MCF 10A (cell line): Measurements from ENCODE around the gene NEU1. TPM values are rescaled to one million over a fixed set of nuclear protein-coding genes. Genes with fewer than 3 reads are reported as not detected.
A peak's percentile ranks its signal among the peaks of the same experiment; 100 is the strongest.
"Not testable (repeated sequence)": the region's sequence is repeated elsewhere in the genome, so short reads cannot be mapped to it uniquely, and the experiment has no call there.

Experiments
- BruUV-seq: library from RNA; stranded (reverse); fragments of 400-500 nt; replicated peaks from 2 replicates; lab custom pipeline; 2021; lab: Mats Ljungman, UMichigan
- CTCF ChIA-PET: fragments of 300-600 bp; sonication (Branson Sonifier 250); formaldehyde crosslinking; extraction: SDS; loops from one replicate; lab custom pipeline; 2021; ENCODE audit warnings: antibody characterized with exemption, inconsistent platforms; lab: Yijun Ruan, JAX
- POLR2A ChIA-PET: fragments of 300-600, 350-650 bp; sonication (Branson Sonifier 250); formaldehyde crosslinking; extraction: SDS; loops from one replicate; lab custom pipeline; 2020; ENCODE audit warnings: antibody characterized with exemption, inconsistent platforms; lab: Yijun Ruan, JAX
- DNase-seq: peaks from one replicate; pipeline ENCODE4 v3.0.0-alpha.2; 2018; ENCODE audit not compliant: unreplicated experiment
- H3K27ac Mint-ChIP-seq: one replicate; pipeline ENCODE4 v1.8.0; 2022; ENCODE audit warnings: mild to moderate bottlenecking, low read depth, mixed read lengths; ENCODE audit not compliant: unreplicated experiment
- H3K27me3 Mint-ChIP-seq: one replicate; pipeline ENCODE4 v1.8.0; 2022; ENCODE audit warnings: mixed read lengths; ENCODE audit not compliant: insufficient read depth, unreplicated experiment
- H3K36me3 Mint-ChIP-seq: one replicate; pipeline ENCODE4 v1.8.0; 2022; ENCODE audit warnings: mild to moderate bottlenecking, moderate library complexity, mixed read lengths; ENCODE audit not compliant: insufficient read depth, unreplicated experiment
- H3K4me1 Mint-ChIP-seq: one replicate; pipeline ENCODE4 v1.8.0; 2022; ENCODE audit warnings: mixed read lengths; ENCODE audit not compliant: insufficient read depth, unreplicated experiment
- H3K4me3 Mint-ChIP-seq: one replicate; pipeline ENCODE4 v1.8.0; 2022; ENCODE audit warnings: mild to moderate bottlenecking, moderate library complexity, mixed read lengths; ENCODE audit not compliant: unreplicated experiment
- H3K9me3 Mint-ChIP-seq: one replicate; pipeline ENCODE4 v1.8.0; 2022; ENCODE audit warnings: mixed read lengths; ENCODE audit not compliant: unreplicated experiment
- intact Hi-C: fragments of 100-400 bp; cut with micrococcal nuclease; formaldehyde crosslinking; loops from 2 replicates; pipeline ENCODE4 v1.14.1; 2022
- total RNA-seq: library from RNA; stranded (reverse); gene quantifications from 2 replicates; pipeline ENCODE4 v1.2.3, GENCODE V29; 2022
- TF ChIP-seq, protein P1 (sequence below): fragments of 200-600 bp; IDR thresholded peaks from one replicate; pipeline ENCODE4 v1.8.0; 2022; ENCODE audit warnings: antibody characterized with exemption, mild to moderate bottlenecking; ENCODE audit not compliant: unreplicated experiment

The NEU1 gene
- total RNA-seq, 1 experiment from 2014 or later, result 19.7 TPM

DNA sequence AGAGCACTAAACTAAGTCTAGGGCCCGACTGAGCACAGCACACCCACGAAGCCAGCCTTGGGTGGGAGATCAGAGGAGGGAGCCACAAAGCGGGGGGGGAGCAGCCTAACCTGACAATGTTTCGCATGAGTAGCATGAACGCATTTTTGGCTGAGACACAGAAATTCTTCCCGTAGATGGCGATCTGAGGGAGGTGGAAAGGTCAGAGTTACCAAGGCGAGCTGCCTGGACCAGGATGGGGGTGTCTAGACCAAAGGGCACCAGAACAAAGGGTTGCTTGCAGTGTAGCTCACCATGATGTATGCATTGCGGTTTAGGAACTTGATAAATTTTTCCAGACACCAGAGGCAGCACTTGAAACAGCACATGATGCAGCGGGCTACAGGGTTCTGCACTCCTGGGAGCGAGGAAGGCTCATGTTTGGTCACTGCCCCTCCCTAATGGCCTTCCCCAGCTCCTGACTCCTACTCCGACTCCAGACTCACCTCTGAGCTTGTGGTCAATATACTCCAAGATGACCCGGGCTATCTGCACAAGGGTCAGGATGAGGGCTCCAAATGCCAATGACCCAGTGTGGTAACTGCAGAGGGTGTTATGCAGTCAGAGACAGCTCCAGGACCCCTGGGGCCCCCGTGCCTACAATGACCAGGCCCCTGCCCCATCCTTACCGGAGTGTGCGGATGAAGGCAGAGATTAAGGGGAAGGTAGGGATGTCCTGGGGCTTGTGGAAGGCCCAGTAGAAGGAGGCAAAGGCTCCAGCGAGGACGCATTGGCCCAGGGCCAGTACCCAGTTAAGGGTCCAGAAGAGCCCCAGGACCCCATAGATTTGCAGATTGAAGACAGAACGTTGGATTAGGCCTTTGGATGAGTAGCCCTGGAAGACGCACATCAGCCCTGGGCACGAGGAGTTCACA is 2.8 kb upstream of the NEU1 start:
- Mint-ChIP-seq H3K4me1 (peaks cover 10% of the 10 kb centered on the region), H3K27me3 (no peaks in the 10 kb centered on the region), H3K4me3 (no peak overlapping the region), H3K9me3 (no peaks in the 10 kb centered on the region), H3K27ac (no peak overlapping the region), H3K36me3 (peaks cover 7% of the 10 kb centered on the region)
- intact Hi-C loops, result no loop called here
- ChIA-PET CTCF (interaction anchor here (0.6 to 1.1 kb wide), 3 partner anchors 18 to 35 kb away, joined by 3 to 5 read pairs (median 3); no protein-coding TSS in a partner anchor), POLR2A (interaction anchor here (0.5 to 1.8 kb wide), 3 partner anchors 34 to 190 kb away, joined by 3 to 4 read pairs (median 3); no protein-coding TSS in a partner anchor)
- TF ChIP-seq, protein P1, sequence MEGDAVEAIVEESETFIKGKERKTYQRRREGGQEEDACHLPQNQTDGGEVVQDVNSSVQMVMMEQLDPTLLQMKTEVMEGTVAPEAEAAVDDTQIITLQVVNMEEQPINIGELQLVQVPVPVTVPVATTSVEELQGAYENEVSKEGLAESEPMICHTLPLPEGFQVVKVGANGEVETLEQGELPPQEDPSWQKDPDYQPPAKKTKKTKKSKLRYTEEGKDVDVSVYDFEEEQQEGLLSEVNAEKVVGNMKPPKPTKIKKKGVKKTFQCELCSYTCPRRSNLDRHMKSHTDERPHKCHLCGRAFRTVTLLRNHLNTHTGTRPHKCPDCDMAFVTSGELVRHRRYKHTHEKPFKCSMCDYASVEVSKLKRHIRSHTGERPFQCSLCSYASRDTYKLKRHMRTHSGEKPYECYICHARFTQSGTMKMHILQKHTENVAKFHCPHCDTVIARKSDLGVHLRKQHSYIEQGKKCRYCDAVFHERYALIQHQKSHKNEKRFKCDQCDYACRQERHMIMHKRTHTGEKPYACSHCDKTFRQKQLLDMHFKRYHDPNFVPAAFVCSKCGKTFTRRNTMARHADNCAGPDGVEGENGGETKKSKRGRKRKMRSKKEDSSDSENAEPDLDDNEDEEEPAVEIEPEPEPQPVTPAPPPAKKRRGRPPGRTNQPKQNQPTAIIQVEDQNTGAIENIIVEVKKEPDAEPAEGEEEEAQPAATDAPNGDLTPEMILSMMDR, result no peak
- BruUV-seq, result no TSS peak
- no peak for DNase-seq

DNA sequence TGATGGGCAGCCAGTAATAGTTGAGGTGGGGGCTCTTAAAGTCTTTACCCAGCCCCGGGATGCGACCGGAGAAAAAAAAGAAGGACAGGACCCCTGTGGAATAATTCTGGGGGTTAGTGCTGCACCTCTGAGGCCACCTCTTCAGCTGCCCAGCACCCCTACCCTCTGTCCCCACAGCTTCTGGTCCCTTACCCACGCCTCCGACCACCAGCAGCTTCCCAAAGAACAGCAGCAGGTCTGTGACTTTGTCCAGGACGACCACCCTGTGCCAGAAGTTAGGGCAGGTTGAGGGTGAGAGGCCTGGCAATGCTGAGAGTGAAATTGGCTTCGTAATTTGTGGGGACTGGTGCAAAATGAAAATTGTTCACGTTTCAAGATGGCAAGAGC is 2.2 kb upstream of the NEU1 start:
- Mint-ChIP-seq H3K27ac (no peak overlapping the region), H3K4me1 (peaks cover 10% of the 10 kb centered on the region), H3K36me3 (peaks cover 9% of the 10 kb centered on the region), H3K27me3 (no peaks in the 10 kb centered on the region), H3K4me3 (no peak overlapping the region), H3K9me3 (no peaks in the 10 kb centered on the region)
- ChIA-PET POLR2A (interaction anchor here (0.5 to 1.8 kb wide), 2 partner anchors 153 to 189 kb away, joined by 3 to 4 read pairs; no protein-coding TSS in a partner anchor), CTCF (interaction anchor here (0.7 to 1.1 kb wide), 5 partner anchors 19 to 153 kb away, joined by 3 to 5 read pairs (median 3); no protein-coding TSS in a partner anchor)
- no peak for DNase-seq
- BruUV-seq, result no TSS peak
- TF ChIP-seq, protein P1, result no peak
- intact Hi-C loops, result no loop called here

DNA sequence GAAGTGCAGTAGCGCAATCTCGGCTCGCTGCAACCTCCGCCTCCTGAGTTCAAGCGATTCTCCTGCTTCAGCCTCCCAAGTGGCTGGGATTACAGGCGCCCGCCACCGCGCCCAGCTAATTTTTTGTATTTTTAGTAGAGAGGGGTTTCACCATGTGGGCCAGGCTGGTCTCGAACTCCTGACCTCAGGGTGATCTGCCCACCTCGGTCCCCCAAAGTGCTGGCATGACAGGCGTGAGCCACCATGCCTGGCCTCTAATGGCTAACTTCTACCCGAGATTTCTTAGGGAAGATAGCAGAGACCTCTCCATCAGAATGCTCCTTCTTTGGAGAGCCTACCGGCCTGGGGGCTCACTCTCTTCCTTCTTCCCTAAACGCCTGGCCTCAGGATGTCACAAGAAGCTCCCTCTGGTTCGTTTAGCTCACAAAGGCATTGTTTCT is 1.5 kb upstream of the NEU1 start:
- DNase-seq, H3K4me1 Mint-ChIP-seq, intact Hi-C loops, H3K27me3 Mint-ChIP-seq, BruUV-seq, H3K9me3 Mint-ChIP-seq: not testable (repeated sequence)
- Mint-ChIP-seq H3K27ac (peak overlapping the region; percentile 66), H3K36me3 (peaks cover 16% of the 10 kb centered on the region), H3K4me3 (peak overlapping the region; percentile 89)
- ChIA-PET CTCF (interaction anchor here (0.6 to 1.2 kb wide), 9 partner anchors 20 to 316 kb away, joined by 3 to 5 read pairs (median 3); partner anchors contain the start of genes LSM2 and NFKBIL1), POLR2A (interaction anchor here (0.6 to 2.4 kb wide), 14 partner anchors 9 to 1107 kb away, joined by 3 to 32 read pairs (median 8); partner anchors contain the start of genes BAG6, CLIC1, CSNK2B and DXO)

DNA sequence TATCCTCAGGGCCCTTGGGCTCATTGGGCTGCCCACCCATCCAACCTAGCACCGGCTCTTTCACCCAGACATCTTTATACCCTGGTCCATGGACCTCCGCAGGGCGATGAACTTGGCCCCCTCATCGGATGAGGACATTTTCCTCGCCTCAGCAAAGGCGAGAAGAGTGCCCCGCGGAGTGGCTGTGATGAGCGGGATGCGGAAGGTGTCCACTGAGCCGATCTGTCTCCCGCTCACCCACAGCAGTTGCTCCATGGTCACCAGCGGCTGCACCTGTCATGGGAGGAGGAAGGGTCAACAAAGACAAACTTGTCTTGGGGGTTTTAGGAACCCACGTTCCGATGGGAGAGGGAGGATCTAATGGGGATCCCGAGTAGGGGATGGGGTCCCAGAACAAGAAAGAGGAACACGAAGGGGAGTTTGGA is 690 bp downstream of the NEU1 start:
- peak overlapping the region; percentile 89 for H3K4me3 Mint-ChIP-seq
- H3K27ac Mint-ChIP-seq, result peak overlapping the region; percentile 66
- H3K9me3 Mint-ChIP-seq, result no peaks in the 10 kb centered on the region
- H3K36me3 Mint-ChIP-seq, result peaks cover 38% of the 10 kb centered on the region
- peaks cover 10% of the 10 kb centered on the region for H3K4me1 Mint-ChIP-seq
- no TSS peak for BruUV-seq
- DNase-seq, result no peak
- no peaks in the 10 kb centered on the region for H3K27me3 Mint-ChIP-seq
- TF ChIP-seq, protein P1, result no peak
- CTCF ChIA-PET, result interaction anchor here (0.6 kb wide), 1 partner anchor 23 kb away, joined by 3 read pairs; no protein-coding TSS in a partner anchor
- POLR2A ChIA-PET, result interaction anchor here (0.6 to 2.4 kb wide), 13 partner anchors 12 to 1079 kb away, joined by 3 to 32 read pairs (median 5); partner anchors contain the start of genes HSPA1B, LY6G6C and VARS1
- intact Hi-C loops, result loop anchor here (2.0 kb wide), 1 partner anchor 47 kb away; the partner anchor contains the start of genes HSPA1A and HSPA1L
